ENCODE data around the gene CSH1. TPM values are rescaled to one million over a fixed set of nuclear protein-coding genes. Genes with fewer than 3 reads are reported as not detected.
"Not testable (repeated sequence)": the region's sequence is repeated elsewhere in the genome, so short reads cannot be mapped to it uniquely, and the experiment has no call there.

The CSH1 gene
- polyA plus RNA-seq, 2 of the 4 experiments (the other 2 are of a cell fraction): not detected

DNA sequence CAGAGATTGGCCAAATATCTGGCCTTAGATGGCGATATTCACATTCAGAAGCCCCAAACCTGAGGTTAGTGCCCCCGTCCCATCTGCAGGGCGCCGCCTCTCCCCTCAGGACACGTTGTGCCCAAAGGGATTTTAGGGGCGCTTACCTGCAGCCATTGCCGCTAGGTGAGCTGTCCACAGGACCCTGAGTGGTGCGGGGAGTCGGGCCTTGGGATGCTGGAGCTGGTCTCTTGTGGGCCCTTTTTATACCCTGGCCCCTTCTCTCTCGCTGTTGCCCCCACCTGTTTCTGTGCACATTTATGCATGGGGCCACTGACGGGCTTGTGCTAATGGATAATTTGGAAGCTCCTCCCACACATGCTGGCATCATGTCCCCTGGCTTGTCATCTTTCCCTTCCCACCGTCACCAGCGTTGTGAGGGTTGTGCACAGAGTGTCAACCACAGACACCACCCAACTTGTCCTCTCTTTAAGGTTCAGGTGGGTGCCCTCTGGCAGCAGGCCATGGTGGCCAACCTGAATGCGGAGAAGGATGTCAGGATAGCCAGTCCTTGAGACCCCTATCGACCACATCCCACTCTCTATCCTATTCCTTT lies 14.8 kb upstream of the CSH1 start, which contains the start of gene CSHL1:
Gene CSHL1 (minus strand): TSS at position 218 of the 595 bp plus-strand sequence. CDS start 62 bp downstream, at position 156.
- Histone ChIP-seq H3K4me3 (no peak within 1 kb of the TSS), H3K27ac (no peak within 1 kb of the TSS), H3K4me2 (no peak within 1 kb of the TSS), H3K4me1 (no peaks in the 10 kb centered on the region), H3K9me3 (no peaks in the 10 kb centered on the region)
- ChIA-PET CTCF (interaction anchor here (0.6 to 16.7 kb wide), 54 partner anchors 9 to 518 kb away, joined by 3 to 386 read pairs (median 6); partner anchors contain the start of genes CD79B, ERN1, GH1 and ICAM2), POLR2A (no interaction called here)
- FAIRE-seq (no peak), ATAC-seq (no peak), DNase-seq (ENCODE audit: low read depth in 1 of 2, low spot score in 1 of 2) (no peak)
- TF ChIP-seq CEBPB (IDR thresholded peaks at IDR 0.05): no peak
- no peak for TF ChIP-seq ZNF302 (CRISPR knock-in tag; IDR thresholded peaks at IDR 0.05)
- TF ChIP-seq SMC3 (IDR thresholded peaks at IDR 0.05): no peak
- TF ChIP-seq ZSCAN20 (CRISPR knock-in tag; IDR thresholded peaks at IDR 0.05): no peak
- TF ChIP-seq ZFP36 (IDR thresholded peaks at IDR 0.05; ENCODE audit: borderline replicate concordance, partially characterized antibody): no peak
- TF ChIP-seq POLR2A (IDR thresholded peaks at IDR 0.05; ENCODE audit: low read length): no peak
- TF ChIP-seq MYC (IDR thresholded peaks at IDR 0.05; ENCODE audit: borderline replicate concordance, low read length): no peak
- TF ChIP-seq HOXB5 (CRISPR knock-in tag; IDR thresholded peaks at IDR 0.05): no peak
- no peak for TF ChIP-seq HOXB13 (CRISPR knock-in tag; IDR thresholded peaks at IDR 0.05; ENCODE audit: low read depth)
- 45% methylated on average over 15 of the region's 15 CpGs for WGBS (ENCODE audit: missing lambda C conversion rate)

DNA sequence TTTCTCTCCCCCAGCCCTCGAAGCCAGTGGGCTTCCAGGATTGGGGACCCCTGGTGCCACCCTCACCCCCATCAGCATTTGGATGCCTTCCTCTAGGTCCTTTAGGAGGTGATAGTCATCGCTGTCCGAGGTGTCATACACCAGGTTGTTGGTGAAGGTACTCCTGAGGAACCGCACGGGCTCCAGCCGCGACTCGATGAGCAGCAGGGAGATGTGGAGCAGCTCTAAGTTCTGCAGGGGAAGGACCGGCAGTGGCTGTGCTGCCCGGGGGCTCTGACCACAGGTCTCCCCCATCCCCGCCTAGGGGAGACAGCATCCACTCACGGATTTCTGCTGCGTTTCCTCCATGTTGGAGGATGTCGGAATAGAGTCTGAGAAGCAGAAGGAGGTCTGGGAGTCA lies 13.7 kb upstream of the CSH1 start:
- DNase-seq (ENCODE audit: low read depth in 1 of 2, low spot score in 1 of 2): no peak
- WGBS (ENCODE audit: missing lambda C conversion rate): 54% methylated on average over 14 of the region's 14 CpGs
- ChIA-PET CTCF (interaction anchor here (1.0 to 16.7 kb wide), 22 partner anchors 8 to 511 kb away, joined by 3 to 386 read pairs (median 10); partner anchors contain the start of genes CD79B, ERN1, GH1 and ICAM2), POLR2A (no interaction called here)
- H3K4me3 ChIP-seq: no peak overlapping the region
- H3K4me1 ChIP-seq: no peaks in the 10 kb centered on the region
- no peak for ATAC-seq
- TF ChIP-seq TFCP2L1 (CRISPR knock-in tag; IDR thresholded peaks at IDR 0.05) (no peak), HDAC2 (IDR thresholded peaks at IDR 0.05) (no peak), NFE2L2 (conservative IDR thresholded peaks at IDR 0.05; ENCODE audit: low read length) (no peak), RARB (CRISPR knock-in tag; IDR thresholded peaks at IDR 0.05) (no peak), HEYL (CRISPR knock-in tag; IDR thresholded peaks at IDR 0.05) (no peak), HMGXB4 (CRISPR knock-in tag; IDR thresholded peaks at IDR 0.05; ENCODE audit: borderline replicate concordance) (no peak), ZNF302 (CRISPR knock-in tag; IDR thresholded peaks at IDR 0.05) (no peak), NPAS2 (CRISPR knock-in tag; IDR thresholded peaks at IDR 0.05; ENCODE audit: borderline replicate concordance) (no peak), BHLHE40 (IDR thresholded peaks at IDR 0.05; ENCODE audit: low read depth, low read length) (no peak)
- TF ChIP-seq, protein P1, sequence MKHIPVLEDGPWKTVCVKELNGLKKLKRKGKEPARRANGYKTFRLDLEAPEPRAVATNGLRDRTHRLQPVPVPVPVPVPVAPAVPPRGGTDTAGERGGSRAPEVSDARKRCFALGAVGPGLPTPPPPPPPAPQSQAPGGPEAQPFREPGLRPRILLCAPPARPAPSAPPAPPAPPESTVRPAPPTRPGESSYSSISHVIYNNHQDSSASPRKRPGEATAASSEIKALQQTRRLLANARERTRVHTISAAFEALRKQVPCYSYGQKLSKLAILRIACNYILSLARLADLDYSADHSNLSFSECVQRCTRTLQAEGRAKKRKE (CRISPR knock-in tag; IDR thresholded peaks at IDR 0.05; ENCODE audit: low read depth): no peak
- H3K4me2 ChIP-seq: no peak overlapping the region
- H3K9me3 ChIP-seq: no peaks in the 10 kb centered on the region
- H3K27ac ChIP-seq: no peak overlapping the region
- FAIRE-seq: no peak

DNA sequence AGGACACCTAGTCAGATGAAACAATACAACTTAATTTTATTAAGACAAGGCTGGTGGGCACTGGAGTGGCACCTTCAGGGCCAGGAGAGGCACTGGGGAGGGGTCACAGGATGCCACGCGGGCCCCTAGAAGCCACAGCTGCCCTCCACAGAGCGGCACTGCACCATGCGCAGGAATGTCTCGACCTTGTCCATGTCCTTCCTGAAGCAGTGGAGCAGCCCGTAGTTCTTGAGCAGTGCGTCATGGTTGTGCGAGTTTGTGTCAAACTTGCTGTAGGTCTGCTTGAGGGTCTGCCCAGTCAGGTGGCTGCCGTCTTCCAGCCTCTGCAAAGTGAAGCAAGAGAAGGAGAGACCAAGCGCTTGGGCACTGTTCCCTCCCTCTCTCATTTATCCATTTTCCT lies 13.2 kb upstream of the CSH1 start:
- H3K4me1 ChIP-seq; FAIRE-seq; H3K4me2 ChIP-seq; H3K27ac ChIP-seq; ATAC-seq; DNase-seq (ENCODE audit: low read depth in 1 of 2, low spot score in 1 of 2); H3K9me3 ChIP-seq; H3K4me3 ChIP-seq; POLR2A ChIA-PET: not testable (repeated sequence)
- 58% methylated on average over 10 of the region's 10 CpGs for WGBS (ENCODE audit: missing lambda C conversion rate)
- CTCF ChIA-PET: interaction anchor here (2.7 to 16.7 kb wide), 6 partner anchors 10 to 223 kb away, joined by 20 to 187 read pairs (median 26); partner anchors contain the start of genes ERN1 and GH1

GRCh38 chr17:63907161-63907778 lies 10.9 kb upstream of the CSH1 start:
- WGBS (ENCODE audit: missing lambda C conversion rate): 41% methylated on average over 12 of the region's 12 CpGs
- ATAC-seq: peak; percentile 44 to 72; a peak in 3 of 6 replicates
- H3K27ac ChIP-seq; DNase-seq (ENCODE audit: low read depth in 1 of 2, low spot score in 1 of 2); H3K4me2 ChIP-seq; POLR2A ChIA-PET; H3K4me1 ChIP-seq; H3K4me3 ChIP-seq; H3K9me3 ChIP-seq; FAIRE-seq: not testable (repeated sequence)
- CTCF ChIA-PET: interaction anchor here (0.7 to 8.8 kb wide), 12 partner anchors 10 to 227 kb away, joined by 3 to 80 read pairs (median 4); partner anchors contain the start of genes GH1 and ICAM2

- FAIRE-seq; H3K4me1 ChIP-seq; H3K4me2 ChIP-seq; POLR2A ChIA-PET; DNase-seq (ENCODE audit: low read depth in 1 of 2, low spot score in 1 of 2); H3K4me3 ChIP-seq; H3K27ac ChIP-seq; ATAC-seq; H3K9me3 ChIP-seq: not testable (repeated sequence)
- CTCF ChIA-PET: interaction anchor here (0.6 to 8.8 kb wide), 22 partner anchors 13 to 517 kb away, joined by 3 to 80 read pairs (median 4); partner anchors contain the start of genes GH1, GH2 and ICAM2
- 69% methylated on average over 8 of the region's 8 CpGs for WGBS (ENCODE audit: missing lambda C conversion rate)
These were observed 8.4 kb upstream of the CSH1 start for GRCh38 chr17:63904796-63905195.

All from A549 (cell line).